ENCODE results near the gene ATP6V0A1. TPM values are rescaled to one million over a fixed set of nuclear protein-coding genes. Genes with fewer than 3 reads are reported as not detected.
A peak's percentile ranks its signal among the peaks of the same experiment; 100 is the strongest.
"Not testable (repeated sequence)": the region's sequence is repeated elsewhere in the genome, so short reads cannot be mapped to it uniquely, and the experiment has no call there.

The ATP6V0A1 gene
- total RNA-seq, 4 donors from 2014 or later = 51.9 to 74.9 (median 63.9) TPM

DNA sequence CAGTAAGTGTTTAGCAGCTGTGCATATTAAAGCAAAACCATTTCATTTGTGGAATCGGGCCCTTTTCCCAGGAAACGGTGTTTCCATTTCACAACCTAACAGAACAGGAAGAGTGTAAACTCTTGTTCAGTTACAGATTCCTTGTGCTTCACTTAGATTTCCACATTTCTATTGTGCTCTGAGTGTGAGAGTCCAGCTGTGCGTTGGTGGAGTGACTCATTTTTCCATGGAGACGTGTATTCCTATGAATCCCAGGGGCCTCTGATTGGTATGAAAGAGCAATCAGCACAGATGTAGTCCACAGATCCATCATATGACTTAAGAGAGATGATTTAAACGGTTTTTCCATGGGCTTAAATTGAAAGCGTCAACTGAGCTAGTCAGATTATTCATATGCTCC lies 22.3 kb upstream of the ATP6V0A1 start:
- no peak for DNase-seq (ENCODE audit: extremely low spot score)
- TF ChIP-seq, protein P1, sequence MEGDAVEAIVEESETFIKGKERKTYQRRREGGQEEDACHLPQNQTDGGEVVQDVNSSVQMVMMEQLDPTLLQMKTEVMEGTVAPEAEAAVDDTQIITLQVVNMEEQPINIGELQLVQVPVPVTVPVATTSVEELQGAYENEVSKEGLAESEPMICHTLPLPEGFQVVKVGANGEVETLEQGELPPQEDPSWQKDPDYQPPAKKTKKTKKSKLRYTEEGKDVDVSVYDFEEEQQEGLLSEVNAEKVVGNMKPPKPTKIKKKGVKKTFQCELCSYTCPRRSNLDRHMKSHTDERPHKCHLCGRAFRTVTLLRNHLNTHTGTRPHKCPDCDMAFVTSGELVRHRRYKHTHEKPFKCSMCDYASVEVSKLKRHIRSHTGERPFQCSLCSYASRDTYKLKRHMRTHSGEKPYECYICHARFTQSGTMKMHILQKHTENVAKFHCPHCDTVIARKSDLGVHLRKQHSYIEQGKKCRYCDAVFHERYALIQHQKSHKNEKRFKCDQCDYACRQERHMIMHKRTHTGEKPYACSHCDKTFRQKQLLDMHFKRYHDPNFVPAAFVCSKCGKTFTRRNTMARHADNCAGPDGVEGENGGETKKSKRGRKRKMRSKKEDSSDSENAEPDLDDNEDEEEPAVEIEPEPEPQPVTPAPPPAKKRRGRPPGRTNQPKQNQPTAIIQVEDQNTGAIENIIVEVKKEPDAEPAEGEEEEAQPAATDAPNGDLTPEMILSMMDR (IDR thresholded peaks at IDR 0.05) = no peak
- TF ChIP-seq POLR2A (IDR thresholded peaks at IDR 0.05; ENCODE audit: low read depth) = no peak
- peak; percentile 63 to 71 for TF ChIP-seq POLR2AphosphoS5 (IDR thresholded peaks at IDR 0.05)
- no peak for TF ChIP-seq EP300 (IDR thresholded peaks at IDR 0.05)
- Histone ChIP-seq H3K9me3 (no peaks in the 10 kb centered on the region), H3K27ac (replicated peaks in 1 of 4) (peak overlapping the region; percentile 64 to 78 (median 73)), H3K4me3 (no peak overlapping the region), H3K36me3 (no peaks in the 10 kb centered on the region), H3K27me3 (no peaks in the 10 kb centered on the region), H3K4me1 (peaks cover 8 to 18% (median 16%) of the 10 kb centered on the region in 4 donors)
- WGBS = 40% methylated on average over 6 of the region's 6 CpGs
- intact Hi-C loops (cut with DNase I) = no loop called here

DNA sequence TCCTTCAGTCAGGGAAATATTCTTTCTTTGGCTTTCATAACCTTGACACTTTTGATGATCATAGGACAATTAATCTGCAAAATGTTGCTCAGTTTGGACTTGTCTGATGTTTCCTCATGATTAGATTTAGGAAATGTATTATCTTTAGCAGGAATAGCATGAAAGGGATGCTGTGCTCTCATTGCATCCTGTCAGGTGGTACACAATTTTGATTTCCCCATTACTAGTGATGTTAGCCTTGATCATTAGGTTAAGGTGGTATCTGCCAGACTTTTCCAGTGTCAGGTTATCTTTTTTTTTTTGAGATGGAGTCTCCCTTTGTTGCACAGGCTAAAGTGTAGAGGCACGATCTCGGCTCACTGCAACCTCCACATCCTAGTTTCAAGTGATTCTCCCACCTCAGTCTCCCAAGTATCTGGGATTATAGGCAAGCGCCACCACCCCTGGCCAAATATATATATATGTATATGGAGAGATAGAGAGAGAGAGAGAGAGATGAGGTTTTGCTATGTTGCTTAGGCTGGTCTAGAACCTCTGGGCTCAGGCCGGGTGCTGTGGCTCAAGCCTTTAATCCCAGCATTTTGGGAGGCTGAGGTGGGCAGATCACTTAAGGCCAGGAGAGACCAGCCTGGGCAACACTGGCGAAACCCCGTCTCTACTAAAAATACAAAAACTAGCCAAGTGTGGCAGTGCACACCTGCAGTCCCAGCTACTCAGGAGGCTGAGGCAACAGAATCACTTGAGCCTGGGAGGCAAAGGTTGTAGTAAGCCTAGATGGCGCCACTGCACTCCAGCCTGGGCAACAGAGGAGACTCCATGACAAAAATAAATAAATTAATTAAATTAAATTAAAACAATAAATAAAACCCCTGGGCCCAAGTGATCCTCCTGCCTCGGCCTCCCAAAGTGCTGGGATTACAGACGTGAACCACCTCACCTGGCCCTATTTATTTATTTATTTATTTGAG lies 19.8 kb upstream of the ATP6V0A1 start:
- no peak for TF ChIP-seq EP300 (IDR thresholded peaks at IDR 0.05)
- TF ChIP-seq, protein P1 (IDR thresholded peaks at IDR 0.05) = peak in 1 of 3 experiments; percentile 40
- no peak for TF ChIP-seq POLR2A (IDR thresholded peaks at IDR 0.05; ENCODE audit: low read depth)
- no peak for TF ChIP-seq POLR2AphosphoS5 (IDR thresholded peaks at IDR 0.05)
- Histone ChIP-seq H3K27ac (replicated peaks in 1 of 4) (no peak overlapping the region), H3K4me1 (peaks cover 8 to 17% (median 8%) of the 10 kb centered on the region in 4 donors), H3K27me3 (no peaks in the 10 kb centered on the region), H3K4me3 (no peak overlapping the region), H3K36me3 (no peaks in the 10 kb centered on the region), H3K9me3 (no peaks in the 10 kb centered on the region)
- no peak for DNase-seq (ENCODE audit: extremely low spot score)
- 89% methylated on average over 9 of the region's 9 CpGs for WGBS
- intact Hi-C loops (cut with DNase I) = no loop called here

DNA sequence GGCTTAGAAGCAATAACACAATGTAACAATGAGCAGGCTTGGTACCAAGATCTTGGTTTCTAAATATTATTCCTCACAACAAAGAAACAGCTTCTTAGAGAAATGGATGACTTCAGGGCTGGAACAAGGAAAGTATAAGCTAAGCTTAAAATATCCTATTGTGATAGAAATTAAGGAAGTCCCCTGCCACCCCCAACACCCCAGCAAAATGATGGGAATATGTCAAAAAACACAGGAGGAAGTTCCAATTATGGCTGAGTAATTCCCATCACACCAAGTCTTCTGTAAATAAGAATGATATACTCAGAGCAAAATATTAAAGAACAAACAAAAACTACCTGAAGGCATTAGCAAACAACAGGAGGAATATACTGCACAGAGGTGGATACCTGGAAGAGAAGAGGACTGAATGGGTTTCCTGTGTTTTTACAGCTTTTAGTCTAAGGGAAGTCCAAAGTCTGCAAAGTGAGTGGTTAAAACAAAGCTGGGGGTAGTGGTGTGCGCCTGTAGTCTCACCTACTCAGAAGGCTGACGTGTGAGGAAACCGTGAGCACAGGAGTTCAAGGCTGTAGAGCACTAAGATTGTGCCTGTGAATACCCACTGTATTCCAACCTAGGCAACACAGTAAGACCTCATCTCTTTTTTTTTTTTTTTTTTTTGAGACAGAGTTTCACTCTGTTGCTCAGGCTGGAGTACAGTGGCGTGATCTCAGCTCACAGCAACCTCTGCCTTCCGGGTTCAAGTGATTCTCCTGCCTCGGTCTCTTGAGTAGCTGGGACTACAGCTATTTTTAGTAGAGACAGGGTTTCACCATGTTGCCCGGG lies 17.1 kb upstream of the ATP6V0A1 start:
- Histone ChIP-seq H3K36me3 (no peaks in the 10 kb centered on the region), H3K27ac (replicated peaks in 1 of 4) (no peak overlapping the region), H3K4me1 (peaks cover 4 to 12% (median 6%) of the 10 kb centered on the region in 4 donors), H3K27me3 (no peaks in the 10 kb centered on the region), H3K9me3 (no peaks in the 10 kb centered on the region), H3K4me3 (no peak overlapping the region)
- TF ChIP-seq, protein P1 (IDR thresholded peaks at IDR 0.05) = no peak
- intact Hi-C loops (cut with DNase I) = no loop called here
- WGBS = 73% methylated on average over 7 of the region's 7 CpGs
- no peak for DNase-seq (ENCODE audit: extremely low spot score)

DNA sequence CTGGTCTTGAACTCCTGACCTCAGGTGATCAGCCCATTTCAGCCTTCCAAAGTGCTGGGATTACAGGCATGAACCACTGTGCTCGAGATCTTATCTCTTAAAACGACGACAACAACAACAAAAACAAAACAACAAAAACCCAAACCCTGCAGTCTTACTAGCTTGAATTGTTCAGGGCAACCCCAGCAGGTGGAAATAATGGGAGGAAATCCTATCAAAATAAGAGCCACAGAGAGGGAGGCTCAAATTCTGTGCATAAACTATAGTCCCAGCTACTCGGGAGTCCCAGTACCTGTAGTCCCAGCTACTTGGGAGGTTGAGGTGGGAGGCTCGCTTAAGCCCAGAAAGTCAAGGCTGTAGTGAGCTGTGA lies 16.5 kb upstream of the ATP6V0A1 start:
- Histone ChIP-seq H3K27me3 (no peaks in the 10 kb centered on the region), H3K9me3 (no peaks in the 10 kb centered on the region), H3K27ac (replicated peaks in 1 of 4) (no peak overlapping the region), H3K36me3 (no peaks in the 10 kb centered on the region), H3K4me3 (no peak overlapping the region), H3K4me1 (peaks cover 0 to 6% (median under 1%) of the 10 kb centered on the region in 4 donors)
- DNase-seq (ENCODE audit: extremely low spot score) = no peak
- intact Hi-C loops (cut with DNase I) = no loop called here
- WGBS = 38% methylated on average over 5 of the region's 5 CpGs
- TF ChIP-seq, protein P1 (IDR thresholded peaks at IDR 0.05) = no peak
- TF ChIP-seq POLR2AphosphoS5 (IDR thresholded peaks at IDR 0.05) (no peak), POLR2A (IDR thresholded peaks at IDR 0.05; ENCODE audit: low read depth) (no peak), EP300 (IDR thresholded peaks at IDR 0.05) (no peak)

DNA sequence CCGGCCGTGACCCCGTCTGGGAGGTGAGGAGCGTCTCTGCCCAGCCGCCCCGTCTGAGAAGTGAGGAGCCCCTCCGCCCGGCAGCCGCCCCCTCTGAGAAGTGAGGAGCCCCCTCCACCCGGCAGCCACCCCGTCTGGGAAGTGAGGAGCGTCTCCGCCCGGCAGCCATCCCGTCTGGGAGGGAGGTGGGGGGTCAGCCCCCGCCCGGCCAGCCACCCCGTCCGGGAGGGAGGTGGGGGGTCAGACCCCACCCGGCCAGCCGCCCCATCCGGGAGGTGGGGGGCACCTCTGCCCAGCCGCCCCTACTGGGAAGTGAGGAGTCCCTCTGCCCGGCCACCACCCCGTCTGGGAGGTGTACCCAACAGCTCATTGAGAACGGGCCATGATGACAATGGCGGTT lies 9.5 kb upstream of the ATP6V0A1 start:
- H3K27ac ChIP-seq (replicated peaks in 1 of 4) = not testable (repeated sequence)

DNA sequence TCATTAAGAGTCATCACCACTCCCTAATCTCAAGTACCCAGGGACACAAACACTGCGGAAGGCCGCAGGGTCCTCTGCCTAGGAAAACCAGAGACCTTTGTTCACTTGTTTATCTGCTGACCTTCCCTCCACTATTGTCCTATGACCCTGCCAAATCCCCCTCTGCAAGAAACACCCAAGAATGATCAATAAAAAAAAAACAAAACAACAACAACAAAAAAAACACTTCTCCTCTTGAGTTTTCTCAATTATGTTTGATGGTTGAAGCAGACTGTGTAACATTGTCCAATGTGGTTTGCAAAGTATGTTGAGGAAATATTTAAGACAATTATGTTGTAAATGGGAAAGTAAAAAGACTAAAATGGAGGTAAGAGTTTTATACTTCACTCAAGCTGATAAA lies 8.8 kb upstream of the ATP6V0A1 start:
- H3K4me1 ChIP-seq; H3K9me3 ChIP-seq; DNase-seq (ENCODE audit: extremely low spot score); H3K36me3 ChIP-seq; H3K27ac ChIP-seq (replicated peaks in 1 of 4); H3K4me3 ChIP-seq; H3K27me3 ChIP-seq; intact Hi-C loops (cut with DNase I): not testable (repeated sequence)
- no CpG with 5 or more reads among the region's 2 CpGs for WGBS

More for the DNA sequence above, 9.5 kb upstream of the ATP6V0A1 start:
- H3K9me3 ChIP-seq; H3K36me3 ChIP-seq; intact Hi-C loops (cut with DNase I); H3K4me3 ChIP-seq; H3K27me3 ChIP-seq; DNase-seq (ENCODE audit: extremely low spot score); H3K4me1 ChIP-seq: not testable (repeated sequence)
- WGBS = 96% methylated on average over 6 of the region's 27 CpGs

DNA sequence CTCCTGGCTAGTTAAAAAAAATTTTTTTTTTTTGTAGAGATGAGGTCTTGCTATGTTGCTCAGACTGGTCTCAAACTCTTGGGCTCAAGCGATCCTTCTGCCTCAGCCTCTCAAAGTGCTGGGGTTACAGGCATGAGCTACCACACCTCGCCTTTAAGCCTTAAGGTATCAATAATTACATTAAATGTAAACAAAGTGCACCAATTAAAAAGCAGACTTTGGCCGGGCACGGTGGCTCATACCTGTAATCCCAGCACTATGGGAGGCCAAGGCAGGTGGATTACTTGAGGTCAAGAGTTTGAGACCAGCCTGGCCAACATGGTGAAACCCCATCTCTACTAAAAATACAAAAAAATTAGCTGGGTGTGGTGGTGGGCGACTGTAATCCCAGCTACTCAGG lies 7.4 kb upstream of the ATP6V0A1 start:
- H3K36me3 ChIP-seq; H3K4me3 ChIP-seq; DNase-seq (ENCODE audit: extremely low spot score); H3K4me1 ChIP-seq; H3K27me3 ChIP-seq; H3K27ac ChIP-seq (replicated peaks in 1 of 4); H3K9me3 ChIP-seq; intact Hi-C loops (cut with DNase I): not testable (repeated sequence)
- WGBS = 75% methylated on average over 5 of the region's 5 CpGs
